HG03025 (cell line): Measurements from ENCODE around the gene ARHGAP10.

ENCODE experiments used
- ATAC-seq: cut with Tn5 transposase; IDR thresholded peaks from one replicate; pipeline ENCODE4 v1.9.1; 2021; ENCODE audit warnings: mild to moderate bottlenecking, moderate library complexity; ENCODE audit not compliant: unreplicated experiment, low FRiP score

Gene ARHGAP10

DNA sequence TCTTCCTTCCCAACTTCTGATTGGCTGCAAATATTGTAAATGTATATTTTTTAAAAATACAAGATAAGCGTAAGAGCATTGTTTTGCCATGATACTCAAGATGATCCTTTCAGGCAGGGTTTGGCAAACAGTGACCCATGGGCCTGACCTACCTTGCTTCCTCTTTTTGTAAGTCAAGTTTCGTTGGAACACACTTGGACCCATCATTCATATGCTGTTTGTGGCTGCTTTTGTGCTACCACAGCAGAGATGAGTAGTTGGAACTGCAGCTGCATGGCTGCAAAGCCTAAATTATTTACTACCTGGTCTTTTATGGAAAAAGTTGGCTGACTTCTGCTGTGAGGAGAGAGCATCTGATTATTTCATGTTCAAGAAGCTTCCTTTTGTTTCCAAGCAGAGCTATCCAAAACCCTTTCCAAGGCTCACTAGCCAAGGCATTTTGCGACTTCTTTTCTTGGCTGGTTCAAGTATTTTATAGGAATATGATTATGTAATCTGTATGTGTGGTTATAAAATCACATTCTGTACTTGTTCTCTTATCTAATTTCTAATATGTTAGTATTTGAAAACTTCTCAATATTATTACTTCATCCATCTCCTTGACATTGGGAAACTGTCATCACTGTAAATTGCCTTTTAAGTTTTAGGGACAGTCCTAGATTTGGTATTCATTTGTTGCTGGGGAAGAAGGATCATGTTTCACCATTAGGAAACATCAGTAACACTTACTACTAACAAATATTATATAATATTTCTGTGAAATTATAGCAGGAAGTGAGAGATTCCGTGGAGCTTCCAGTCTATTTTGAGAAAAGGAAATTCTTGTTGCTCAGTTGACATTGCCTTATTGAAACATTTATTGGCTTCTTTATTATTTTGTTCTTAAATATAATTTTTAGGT is 109.2 kb downstream of the ARHGAP10 start:
- peak; percentile 61 for ATAC-seq

DNA sequence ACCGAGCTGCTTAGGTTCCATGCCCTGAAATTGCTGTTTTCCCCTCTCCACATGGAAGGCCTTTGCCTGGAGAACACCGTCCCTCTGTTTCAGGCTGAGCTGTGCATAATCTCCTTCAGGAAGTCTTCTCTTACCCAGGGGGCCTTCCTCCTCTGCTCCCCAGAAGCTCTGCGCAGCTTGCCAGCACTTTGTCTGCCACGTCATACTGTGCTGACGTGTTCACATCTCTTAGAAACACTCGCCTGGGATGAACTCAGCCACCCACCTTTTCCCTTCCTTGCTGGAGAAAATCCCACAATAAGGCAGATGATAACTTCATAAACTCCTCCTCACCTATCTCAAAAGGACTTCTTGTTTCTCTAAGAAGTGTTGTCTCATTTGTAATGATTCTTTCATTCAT is 110.7 kb downstream of the ARHGAP10 start:
- ATAC-seq = no peak

DNA sequence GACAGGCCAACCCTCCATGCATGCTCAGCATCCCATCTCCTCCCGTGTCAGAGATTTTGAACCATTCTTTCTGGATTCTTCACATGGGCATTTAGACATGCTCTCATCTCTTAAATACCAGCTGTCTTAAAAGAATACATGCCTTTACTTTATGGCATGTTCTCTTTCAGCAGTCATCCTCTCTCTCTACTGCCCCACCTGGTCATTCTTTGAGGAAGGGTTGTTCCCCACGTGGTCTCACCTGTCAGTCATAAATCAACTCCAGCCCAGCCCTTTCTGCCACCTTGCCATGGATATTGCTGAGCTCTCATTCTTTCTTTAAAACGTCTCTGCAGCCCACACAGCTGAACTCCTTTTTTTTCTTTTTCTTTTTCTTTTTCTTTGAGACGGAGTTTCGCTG is 111.3 kb downstream of the ARHGAP10 start:
- ATAC-seq = no peak

DNA sequence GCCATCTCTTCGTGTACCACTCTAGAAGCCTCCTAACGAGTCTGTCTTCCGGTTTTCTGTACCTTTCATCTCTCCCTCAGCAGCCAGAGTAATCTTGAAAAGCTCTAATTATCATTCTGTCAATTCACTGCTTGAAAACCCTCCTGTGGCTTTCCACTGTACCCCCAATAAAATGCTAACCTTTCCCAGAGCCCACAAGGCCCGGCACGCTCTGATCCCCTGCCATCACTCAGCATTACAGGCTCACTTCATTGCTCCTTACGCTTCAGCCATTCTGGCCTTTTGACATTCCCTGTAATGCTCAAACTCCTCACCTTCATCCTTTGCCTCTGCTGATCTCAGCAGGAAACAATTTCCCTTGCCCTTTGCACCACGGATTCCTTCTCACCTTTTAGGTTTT is 112.9 kb downstream of the ARHGAP10 start:
- ATAC-seq = no peak

DNA sequence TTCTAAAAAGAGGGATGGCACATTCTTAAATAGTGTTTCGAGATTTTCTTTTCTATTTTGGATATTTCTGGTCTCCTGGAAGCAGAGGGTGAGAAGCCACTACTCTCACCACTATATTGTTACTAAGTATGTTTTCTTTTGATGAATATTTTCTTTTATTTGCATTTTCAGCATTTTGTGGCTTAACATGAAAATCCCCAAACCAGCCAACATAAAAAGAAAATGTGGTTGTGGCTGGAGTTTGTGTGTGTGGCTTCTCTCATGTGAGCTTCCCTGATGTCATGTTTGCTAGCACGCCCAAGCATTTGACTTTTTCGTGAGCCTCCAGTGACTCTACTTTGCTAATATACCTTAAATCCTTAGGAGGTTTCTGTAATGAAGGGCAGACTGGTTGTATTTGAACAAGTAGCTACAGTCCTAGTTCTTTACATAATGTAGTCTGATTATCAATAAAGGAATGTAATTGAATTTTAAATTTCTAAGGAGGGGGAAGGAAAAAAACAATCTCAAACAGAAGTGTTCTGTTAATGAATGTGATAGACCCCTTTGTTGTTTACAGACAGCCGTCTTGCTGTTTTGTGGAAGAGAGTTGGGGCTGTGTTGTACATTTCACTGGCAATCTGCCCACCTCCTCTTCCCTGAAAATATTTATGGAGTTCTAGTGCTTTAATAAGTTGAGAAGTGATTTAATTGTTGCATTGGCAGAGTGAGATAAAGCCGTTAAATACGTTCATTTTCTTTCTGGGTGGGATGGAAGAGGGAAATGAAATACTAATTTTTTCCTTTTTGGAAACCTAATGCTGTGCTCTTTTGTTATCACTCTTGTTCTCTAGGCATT is 114.6 kb downstream of the ARHGAP10 start:
- ATAC-seq = peak; percentile 63

DNA sequence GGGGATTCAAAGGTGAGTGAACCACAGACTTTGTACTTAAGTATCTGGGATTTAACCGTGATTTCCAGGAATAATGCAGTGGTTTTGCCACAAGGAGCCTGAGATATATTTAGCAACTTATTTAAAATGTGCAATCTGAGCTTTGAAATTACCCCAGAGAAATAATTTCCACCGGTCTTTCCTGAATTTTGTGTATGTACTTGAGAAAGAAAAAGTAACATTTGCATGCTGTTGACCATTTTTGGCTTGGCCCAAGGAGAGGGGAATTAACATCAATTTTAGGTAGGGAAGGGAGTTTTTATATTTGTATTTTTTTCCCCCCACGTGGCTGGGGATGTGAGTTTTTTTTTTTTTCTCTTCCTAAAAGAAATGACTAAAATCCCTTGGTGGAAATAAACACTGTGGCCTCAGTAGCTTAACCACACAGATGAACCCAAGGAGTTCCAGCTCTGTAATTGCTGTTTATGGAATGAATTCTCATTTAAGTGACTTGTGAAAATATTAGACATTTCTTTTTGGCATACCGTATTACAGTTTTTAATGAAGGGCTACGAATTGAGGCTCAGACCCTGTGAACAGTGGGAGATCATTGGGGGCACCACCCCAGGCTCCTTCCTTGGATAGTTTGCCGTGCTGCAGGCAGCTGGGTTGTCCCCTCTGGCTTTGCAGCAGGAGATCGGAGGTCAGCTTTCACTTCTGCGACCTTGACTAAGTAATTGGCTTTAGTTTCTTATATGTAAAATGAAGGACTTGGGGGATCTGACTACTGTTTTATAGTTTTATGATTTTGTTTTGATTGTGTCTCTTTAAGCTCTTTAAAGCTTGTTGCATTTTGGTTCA is 116.1 kb downstream of the ARHGAP10 start:
- no peak for ATAC-seq

DNA sequence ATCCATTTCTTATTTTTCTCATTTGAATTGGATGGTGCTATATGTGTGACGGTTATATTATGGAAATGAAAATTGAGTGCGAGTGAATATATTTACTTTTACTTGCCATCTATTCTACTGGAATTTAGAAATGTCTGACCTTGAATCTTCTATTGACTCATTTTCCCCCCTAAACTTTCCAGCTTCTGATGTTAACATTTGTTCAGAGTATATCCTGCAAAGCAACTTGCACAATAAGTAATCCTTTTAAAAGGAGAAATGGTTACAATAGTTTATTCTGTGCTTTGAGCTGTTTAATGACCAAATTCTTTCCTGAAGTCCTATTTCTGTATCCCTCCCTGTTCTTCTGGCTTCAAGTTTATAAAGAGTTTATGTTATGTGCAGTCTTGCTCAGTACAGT is 116.7 kb downstream of the ARHGAP10 start:
- ATAC-seq = no peak

DNA sequence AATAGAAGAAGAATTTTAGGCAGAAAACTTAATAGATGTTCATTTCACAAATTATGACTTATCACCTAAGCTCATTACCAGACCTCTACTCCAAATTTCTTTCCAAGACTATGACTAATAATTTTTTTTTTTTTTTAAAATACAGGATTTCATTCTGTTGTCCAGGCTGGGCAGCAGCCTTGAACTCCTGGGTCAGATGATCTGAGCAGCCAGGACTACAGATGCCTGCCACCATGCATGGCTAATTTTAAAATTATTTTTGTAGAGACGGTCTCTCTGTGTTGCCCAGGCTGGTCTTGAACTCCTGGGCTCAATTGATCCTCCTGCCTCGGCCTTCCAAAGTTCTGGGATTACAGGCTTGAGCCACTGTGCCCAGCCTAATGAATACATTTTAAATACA is 119.2 kb downstream of the ARHGAP10 start:
- ATAC-seq = no peak

DNA sequence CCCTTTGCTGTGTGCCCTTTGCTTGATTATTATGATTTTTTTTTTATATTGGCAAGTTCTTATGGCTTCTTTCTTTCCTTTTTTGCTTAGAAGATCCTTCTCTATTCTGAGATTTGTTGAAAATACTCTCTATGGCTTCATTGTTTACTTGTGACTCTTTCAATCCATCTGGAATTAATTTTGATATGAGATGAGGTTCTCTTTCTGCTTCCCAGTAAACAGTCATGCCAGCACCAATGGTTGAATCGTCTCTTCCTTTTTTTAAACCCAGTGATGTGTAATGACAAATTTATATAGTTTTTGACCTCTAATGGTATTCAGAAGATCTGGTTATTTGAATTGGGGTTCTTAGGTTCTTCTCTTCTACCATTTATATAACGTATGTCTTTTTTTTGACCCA is 121.8 kb downstream of the ARHGAP10 start:
- ATAC-seq = no peak

DNA sequence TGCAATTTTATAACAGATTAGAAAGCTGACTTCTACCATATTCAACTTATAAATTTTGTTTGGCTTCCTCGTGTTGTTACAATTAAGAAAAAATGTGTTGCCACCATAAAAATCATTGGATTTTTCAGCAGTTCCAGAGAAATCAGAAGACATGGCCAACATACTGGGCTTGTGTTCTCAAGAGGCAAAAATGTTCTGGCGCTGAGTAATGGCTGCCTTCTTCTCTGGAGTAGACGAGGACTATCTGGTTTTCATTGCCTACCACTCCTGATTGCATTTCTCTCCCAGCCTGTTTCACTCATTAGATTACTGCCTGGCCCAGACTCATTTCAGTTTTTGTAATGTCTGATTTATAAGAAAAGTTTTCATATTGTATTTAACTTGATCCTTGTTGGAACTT is 122.3 kb downstream of the ARHGAP10 start:
- no peak for ATAC-seq

DNA sequence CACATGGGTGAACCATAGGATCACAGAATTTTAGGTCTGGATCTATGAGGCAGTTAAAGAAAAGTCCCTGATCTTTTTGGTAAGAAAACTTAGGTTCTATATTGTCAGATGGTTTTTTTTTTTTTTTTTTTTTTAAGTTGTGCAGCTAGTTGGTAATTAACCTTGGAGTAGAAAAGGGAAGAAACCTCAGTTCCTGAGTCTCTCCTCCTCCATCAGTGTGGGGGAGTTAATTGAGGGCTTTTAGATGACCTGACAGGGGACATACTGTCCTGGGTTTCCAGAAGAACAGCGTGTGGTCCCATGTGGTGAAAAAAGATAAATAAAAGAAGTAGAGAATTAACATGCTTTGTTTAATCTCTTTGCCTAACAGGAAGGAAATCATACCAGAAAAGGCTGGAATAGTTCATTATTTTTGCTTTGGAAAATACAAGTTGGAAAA is 123.7 kb downstream of the ARHGAP10 start:
- ATAC-seq = no peak

DNA sequence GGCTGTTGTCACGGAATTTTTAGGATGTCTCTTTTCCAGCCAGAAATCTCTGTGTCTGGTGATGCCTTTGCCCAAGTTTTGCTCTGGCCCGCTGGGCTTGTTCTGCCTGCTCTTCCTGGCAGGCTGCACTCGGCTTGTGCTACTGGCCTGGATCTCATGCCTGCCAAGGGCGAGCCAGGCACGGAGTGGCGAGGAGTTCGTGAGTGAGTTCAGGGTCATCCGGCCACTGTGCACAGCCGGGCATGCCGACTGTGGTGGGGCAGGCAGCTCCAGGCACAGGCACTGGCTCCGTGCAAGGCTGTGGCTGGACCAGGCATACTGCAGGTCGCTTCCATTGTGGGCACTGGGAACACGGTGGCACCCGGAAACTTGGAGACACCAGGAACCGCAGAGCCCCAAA is 129.1 kb downstream of the ARHGAP10 start:
- no peak for ATAC-seq

DNA sequence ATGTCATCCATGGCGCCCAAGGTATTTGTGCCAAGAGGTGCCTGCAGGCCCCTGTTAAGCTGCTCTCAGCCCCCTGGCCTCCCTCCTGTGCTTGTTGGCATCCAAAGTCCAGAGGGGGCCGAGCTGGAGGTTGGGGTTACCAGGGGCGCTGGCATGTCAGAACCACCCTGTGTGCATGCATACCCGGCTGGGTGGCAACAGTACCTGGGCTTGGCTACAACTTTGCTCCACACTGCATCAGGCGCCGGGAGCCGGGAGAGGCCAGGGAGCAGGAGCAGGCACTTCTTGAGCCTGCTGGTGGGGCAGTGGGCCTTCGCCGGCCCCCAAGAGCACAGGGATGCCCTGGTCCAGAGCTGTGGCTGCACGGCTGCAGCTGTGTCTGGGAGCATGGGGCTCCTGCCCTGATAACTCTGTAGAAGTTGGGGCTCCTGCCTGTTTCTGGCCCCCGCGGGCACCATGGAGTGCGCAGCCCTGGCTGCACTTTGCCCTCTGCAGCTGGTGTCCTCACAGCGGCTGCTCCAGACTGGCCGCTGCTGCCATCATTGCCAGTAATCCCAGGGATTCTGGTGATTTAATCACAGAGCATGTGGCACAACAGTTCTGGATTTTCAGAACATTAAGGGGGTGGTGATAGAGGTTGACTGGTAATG is 130.3 kb downstream of the ARHGAP10 start:
- no peak for ATAC-seq

DNA sequence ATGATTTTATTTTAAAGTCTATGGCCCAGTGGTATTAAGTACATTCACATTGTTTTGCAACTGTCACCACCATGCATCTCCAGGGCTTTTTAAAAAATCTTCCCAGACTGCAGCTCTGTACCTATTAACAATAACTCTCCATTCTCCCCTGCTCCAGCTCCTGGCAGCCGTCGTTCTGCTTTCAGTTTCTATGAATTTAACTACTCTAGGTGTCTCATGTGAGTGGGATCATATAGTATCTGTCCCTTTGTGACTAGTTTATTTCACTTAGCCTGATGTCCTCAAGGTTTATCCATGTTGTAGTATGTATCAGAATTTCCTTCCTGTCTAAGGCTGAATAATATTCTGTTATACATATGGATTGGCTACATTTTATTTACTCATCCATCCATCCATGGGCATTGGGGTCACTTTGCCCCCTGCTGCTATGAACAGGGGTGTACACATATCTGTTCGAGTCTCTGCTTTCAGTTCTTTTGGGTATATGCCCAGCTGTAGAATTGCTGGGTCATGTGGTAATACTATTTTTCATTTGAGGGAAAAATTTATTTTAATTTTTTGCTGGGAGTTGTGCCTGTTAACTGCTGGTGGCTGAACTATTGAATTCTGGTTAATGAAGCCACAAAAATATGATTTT is 131.3 kb downstream of the ARHGAP10 start:
- ATAC-seq = no peak

DNA sequence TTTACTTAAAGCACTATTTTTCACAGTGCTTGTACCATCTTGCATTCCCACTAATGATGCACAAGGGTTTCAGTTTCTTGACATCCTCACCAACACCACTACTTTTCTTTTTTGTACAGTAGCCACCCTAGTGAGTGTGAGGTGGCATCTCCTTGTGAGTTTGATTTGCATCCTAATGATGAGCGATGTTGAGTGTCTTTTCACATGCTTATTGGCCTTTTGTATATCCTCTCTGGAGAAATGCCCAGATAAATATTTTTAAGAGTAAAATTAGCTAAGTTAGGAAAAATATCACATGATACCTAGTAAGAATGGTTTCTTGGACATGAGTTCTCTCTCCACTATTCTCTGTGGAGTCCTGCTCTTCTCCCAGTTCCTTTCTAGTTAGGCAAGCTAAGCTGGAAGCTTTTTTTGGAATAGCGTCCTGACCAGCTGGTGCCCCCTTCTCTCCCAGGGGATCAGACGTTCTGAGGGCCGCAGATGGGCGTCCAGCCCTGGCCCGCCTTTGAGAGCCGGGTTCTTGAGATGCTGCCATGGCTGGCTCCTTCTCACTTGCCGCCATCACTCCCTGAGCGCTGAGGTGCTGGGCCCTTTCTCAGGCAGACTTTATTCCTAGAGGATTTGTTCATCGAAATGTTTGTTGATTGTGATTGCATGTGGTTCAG is 132.1 kb downstream of the ARHGAP10 start:
- ATAC-seq = no peak

DNA sequence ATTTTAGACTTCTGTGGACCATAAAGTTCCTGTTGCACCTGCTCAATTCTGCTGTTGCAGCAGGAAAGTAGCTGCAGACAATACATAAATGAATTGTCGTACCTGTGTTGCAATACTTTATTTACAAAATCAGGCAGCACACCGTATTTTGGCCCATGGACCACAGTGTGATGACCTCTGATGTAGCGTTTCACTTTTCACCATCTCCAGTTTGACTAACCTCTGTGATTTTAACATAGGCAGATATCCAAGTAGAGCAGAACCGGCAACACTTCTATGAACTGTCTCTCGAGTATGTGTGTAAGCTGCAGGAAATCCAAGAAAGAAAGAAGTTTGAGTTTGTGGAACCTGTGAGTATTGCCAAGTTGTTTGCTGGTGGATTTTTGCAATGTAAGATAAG is 132.7 kb downstream of the ARHGAP10 start:
- no peak for ATAC-seq

DNA sequence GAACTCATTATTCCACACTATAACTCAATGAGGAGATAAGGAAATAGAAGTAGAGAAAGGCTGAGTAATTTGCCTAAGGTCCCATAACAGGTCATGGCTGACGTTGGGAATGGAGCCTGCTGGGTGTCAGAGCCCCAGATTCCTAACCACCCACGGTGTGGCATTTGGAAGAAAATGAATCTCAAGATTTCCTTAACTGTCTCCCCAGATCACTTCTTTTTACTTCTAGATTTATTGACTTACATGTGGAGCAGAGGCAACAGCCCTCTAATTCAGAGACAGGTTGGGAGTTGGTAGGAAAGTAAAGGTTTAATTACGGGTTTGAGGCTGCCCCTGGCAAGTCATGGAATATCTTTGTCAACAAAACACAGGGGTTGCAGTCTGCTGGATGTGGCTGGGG is 134.0 kb downstream of the ARHGAP10 start:
- no peak for ATAC-seq

DNA sequence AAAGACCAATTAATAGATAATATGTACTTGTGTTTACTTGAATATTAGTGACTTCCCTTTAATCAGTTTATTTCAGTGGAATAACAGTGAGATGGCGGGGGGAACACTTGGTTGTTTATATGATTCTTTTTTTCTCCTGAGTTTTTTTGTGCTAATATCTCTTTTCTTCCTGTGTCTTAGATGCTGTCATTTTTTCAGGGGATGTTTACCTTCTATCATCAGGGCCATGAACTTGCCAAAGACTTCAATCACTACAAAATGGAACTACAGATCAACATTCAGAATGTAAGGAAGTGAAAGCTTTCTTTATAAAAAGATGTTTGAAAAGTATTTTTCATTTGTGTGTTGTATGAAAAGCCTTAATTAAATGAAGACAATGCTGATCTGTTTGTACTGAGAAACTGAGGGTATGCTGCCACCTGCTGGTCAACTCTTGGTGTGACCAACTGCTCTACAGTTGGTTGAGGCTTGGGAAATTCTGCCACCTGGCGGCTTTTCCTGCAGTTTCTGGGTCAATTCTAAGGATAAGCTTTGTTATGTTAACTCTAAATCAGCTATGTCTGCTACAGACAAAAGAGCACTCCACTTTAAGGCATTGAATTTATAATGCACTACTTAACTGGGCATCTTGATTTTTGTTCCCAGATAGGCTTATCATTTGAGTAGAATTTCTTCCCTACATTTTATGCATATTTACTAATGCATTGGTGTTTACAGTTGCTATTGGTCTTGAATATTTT is 134.8 kb downstream of the ARHGAP10 start:
- no peak for ATAC-seq

DNA sequence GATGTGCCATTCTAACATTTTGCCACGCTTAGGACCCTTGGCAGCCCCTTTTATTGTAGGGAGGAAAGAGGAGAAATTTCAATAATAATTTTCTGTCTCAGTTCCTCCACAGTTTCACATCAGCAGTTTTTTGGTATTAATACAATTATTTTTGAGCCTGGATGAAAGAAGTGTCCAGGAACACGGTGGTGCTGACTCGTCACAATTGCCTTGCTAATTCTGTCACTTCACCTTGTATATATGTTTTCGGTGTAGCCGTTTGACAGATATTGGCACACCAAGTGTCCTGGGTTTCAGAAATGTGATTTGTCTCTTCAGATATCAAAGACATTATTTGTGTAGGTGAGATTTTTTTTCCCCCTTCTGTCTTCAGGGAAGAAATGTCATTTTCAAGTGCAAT is 142.2 kb downstream of the ARHGAP10 start:
- ATAC-seq = no peak
